ENCODE results near the gene GTF2B.

DNA sequence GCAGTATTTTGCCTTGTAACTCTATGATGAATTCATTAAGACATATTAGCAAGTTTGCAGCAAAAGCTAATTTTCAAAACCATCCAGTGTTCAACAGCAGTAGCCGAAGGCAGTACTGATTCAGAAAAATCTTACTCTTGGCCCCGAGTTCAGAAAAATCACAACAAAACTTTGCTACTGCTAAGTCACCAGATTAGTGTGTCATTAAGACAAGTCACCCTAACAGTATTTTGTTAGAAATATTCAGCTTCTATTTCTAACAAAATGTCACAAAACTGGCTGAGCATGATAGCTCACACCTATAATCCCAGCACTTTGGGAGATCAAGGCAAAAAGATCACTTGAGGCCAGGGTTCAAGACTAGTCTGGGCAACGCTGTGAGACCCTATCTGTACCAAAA, 8.2 kb downstream of the GTF2B start:
- TF ChIP-seq, protein P1, sequence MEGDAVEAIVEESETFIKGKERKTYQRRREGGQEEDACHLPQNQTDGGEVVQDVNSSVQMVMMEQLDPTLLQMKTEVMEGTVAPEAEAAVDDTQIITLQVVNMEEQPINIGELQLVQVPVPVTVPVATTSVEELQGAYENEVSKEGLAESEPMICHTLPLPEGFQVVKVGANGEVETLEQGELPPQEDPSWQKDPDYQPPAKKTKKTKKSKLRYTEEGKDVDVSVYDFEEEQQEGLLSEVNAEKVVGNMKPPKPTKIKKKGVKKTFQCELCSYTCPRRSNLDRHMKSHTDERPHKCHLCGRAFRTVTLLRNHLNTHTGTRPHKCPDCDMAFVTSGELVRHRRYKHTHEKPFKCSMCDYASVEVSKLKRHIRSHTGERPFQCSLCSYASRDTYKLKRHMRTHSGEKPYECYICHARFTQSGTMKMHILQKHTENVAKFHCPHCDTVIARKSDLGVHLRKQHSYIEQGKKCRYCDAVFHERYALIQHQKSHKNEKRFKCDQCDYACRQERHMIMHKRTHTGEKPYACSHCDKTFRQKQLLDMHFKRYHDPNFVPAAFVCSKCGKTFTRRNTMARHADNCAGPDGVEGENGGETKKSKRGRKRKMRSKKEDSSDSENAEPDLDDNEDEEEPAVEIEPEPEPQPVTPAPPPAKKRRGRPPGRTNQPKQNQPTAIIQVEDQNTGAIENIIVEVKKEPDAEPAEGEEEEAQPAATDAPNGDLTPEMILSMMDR (IDR thresholded peaks at IDR 0.05) = no peak
- TF ChIP-seq POLR2A (IDR thresholded peaks at IDR 0.05) = no peak

Data from right lobe of liver (tissue), 4 donors.